ENCODE measurements around the gene GSK3A. TPM values are rescaled to one million over a fixed set of nuclear protein-coding genes. Genes with fewer than 3 reads are reported as not detected.
"Not testable (repeated sequence)": the region's sequence is repeated elsewhere in the genome, so short reads cannot be mapped to it uniquely, and the experiment has no call there.

GSK3A gene
- total RNA-seq, 1 donor from 2014 or later: 50.3 TPM

GRCh38 chr19:42267644-42268141 lies 25.3 kb upstream of the GSK3A start:
- DNase-seq (ENCODE audit: low read depth): no peak
- H3K27me3 Mint-ChIP-seq (ENCODE audit: low read depth, unreplicated experiment): no peaks in the 10 kb centered on the region
- peak overlapping the region; percentile 81 for H3K4me3 ChIP-seq (ENCODE audit: insufficient read depth, low read depth, low read length)
- H3K36me3 Mint-ChIP-seq (ENCODE audit: low read depth, unreplicated experiment): peaks cover 4% of the 10 kb centered on the region
- peaks cover 34% of the 10 kb centered on the region for H3K79me2 ChIP-seq (ENCODE audit: insufficient read depth, low read length)
- H3K4me1 ChIP-seq (ENCODE audit: insufficient read depth, low read length): peaks cover 25% of the 10 kb centered on the region
- no peak overlapping the region for H3K4me3 Mint-ChIP-seq (ENCODE audit: unreplicated experiment)
- H3K9ac ChIP-seq (ENCODE audit: low read length): peak overlapping the region; percentile 95
- H2AFZ ChIP-seq (ENCODE audit: low read depth, low read length): peak overlapping the region; percentile 80
- H3K36me3 ChIP-seq (ENCODE audit: insufficient read depth, low read length): no peaks in the 10 kb centered on the region
- peaks cover 15% of the 10 kb centered on the region for H3K4me1 Mint-ChIP-seq (ENCODE audit: low read depth, unreplicated experiment)
- no peaks in the 10 kb centered on the region for H3K9me3 ChIP-seq (ENCODE audit: insufficient read depth, low read depth, low read length)
- no peaks in the 10 kb centered on the region for H3K27me3 ChIP-seq (ENCODE audit: insufficient read depth, low read length)
- TF ChIP-seq EZH2 (IDR thresholded peaks at IDR 0.05; ENCODE audit: insufficient read depth, low read length) (no peak), CTCF (IDR thresholded peaks at IDR 0.05; ENCODE audit: insufficient read depth, low read depth, low read length) (no peak)
- H3K27ac ChIP-seq (ENCODE audit: low read depth, low read length): peak overlapping the region; percentile 100
- H3K27ac Mint-ChIP-seq (ENCODE audit: unreplicated experiment): no peak overlapping the region
- no peaks in the 10 kb centered on the region for H3K9me3 Mint-ChIP-seq (ENCODE audit: unreplicated experiment)
- peak overlapping the region; percentile 94 for H3K4me2 ChIP-seq (ENCODE audit: low read length)
- no peaks in the 10 kb centered on the region for H4K20me1 ChIP-seq (ENCODE audit: insufficient read depth, low read length)
- FAIRE-seq: no peak

GRCh38 chr19:42266928-42267603 lies 24.7 kb upstream of the GSK3A start:
- H3K4me3 Mint-ChIP-seq (ENCODE audit: unreplicated experiment); FAIRE-seq; DNase-seq (ENCODE audit: low read depth); H3K27ac ChIP-seq (ENCODE audit: low read depth, low read length); H4K20me1 ChIP-seq (ENCODE audit: insufficient read depth, low read length); H3K4me3 ChIP-seq (ENCODE audit: insufficient read depth, low read depth, low read length); H3K9me3 Mint-ChIP-seq (ENCODE audit: unreplicated experiment); H3K27me3 ChIP-seq (ENCODE audit: insufficient read depth, low read length); H3K27me3 Mint-ChIP-seq (ENCODE audit: low read depth, unreplicated experiment); H3K9me3 ChIP-seq (ENCODE audit: insufficient read depth, low read depth, low read length); H3K36me3 ChIP-seq (ENCODE audit: insufficient read depth, low read length); H3K27ac Mint-ChIP-seq (ENCODE audit: unreplicated experiment); H3K36me3 Mint-ChIP-seq (ENCODE audit: low read depth, unreplicated experiment): not testable (repeated sequence)
- H2AFZ ChIP-seq (ENCODE audit: low read depth, low read length): peak overlapping the region; percentile 80
- peaks cover 15% of the 10 kb centered on the region for H3K4me1 Mint-ChIP-seq (ENCODE audit: low read depth, unreplicated experiment)
- peak overlapping the region; percentile 94 for H3K4me2 ChIP-seq (ENCODE audit: low read length)
- peaks cover 27% of the 10 kb centered on the region for H3K79me2 ChIP-seq (ENCODE audit: insufficient read depth, low read length)
- peak overlapping the region; percentile 95 for H3K9ac ChIP-seq (ENCODE audit: low read length)
- peaks cover 25% of the 10 kb centered on the region for H3K4me1 ChIP-seq (ENCODE audit: insufficient read depth, low read length)

- FAIRE-seq; DNase-seq (ENCODE audit: low read depth); H3K9me3 ChIP-seq (ENCODE audit: insufficient read depth, low read depth, low read length); H3K4me2 ChIP-seq (ENCODE audit: low read length); H3K27me3 ChIP-seq (ENCODE audit: insufficient read depth, low read length); H3K9me3 Mint-ChIP-seq (ENCODE audit: unreplicated experiment); H3K4me3 Mint-ChIP-seq (ENCODE audit: unreplicated experiment); H3K9ac ChIP-seq (ENCODE audit: low read length); H3K27ac ChIP-seq (ENCODE audit: low read depth, low read length); H3K36me3 ChIP-seq (ENCODE audit: insufficient read depth, low read length); H3K27me3 Mint-ChIP-seq (ENCODE audit: low read depth, unreplicated experiment); H4K20me1 ChIP-seq (ENCODE audit: insufficient read depth, low read length); H3K27ac Mint-ChIP-seq (ENCODE audit: unreplicated experiment); H3K36me3 Mint-ChIP-seq (ENCODE audit: low read depth, unreplicated experiment); H2AFZ ChIP-seq (ENCODE audit: low read depth, low read length); H3K4me3 ChIP-seq (ENCODE audit: insufficient read depth, low read depth, low read length): not testable (repeated sequence)
- Histone ChIP-seq H3K4me1 (ENCODE audit: insufficient read depth, low read length) (peaks cover 21% of the 10 kb centered on the region), H3K79me2 (ENCODE audit: insufficient read depth, low read length) (peaks cover 18% of the 10 kb centered on the region)
- H3K4me1 Mint-ChIP-seq (ENCODE audit: low read depth, unreplicated experiment): peaks cover 11% of the 10 kb centered on the region
Observed at GRCh38 chr19:42266105-42266504, 23.7 kb upstream of the GSK3A start.
